K562 (cell line): ENCODE results near the gene TWSG1. TPM values are rescaled to one million over a fixed set of nuclear protein-coding genes. Genes with fewer than 3 reads are reported as not detected.

Experiments used
- ATAC-seq: fragments of 200-7000 bp; cut with Tn5 transposase; 3 replicates; pipeline ENCODE4 v1.9.1; 2020; ENCODE audit warnings: moderate library complexity
- BruUV-seq: library from RNA; stranded (reverse); fragments of 400-500 nt; replicated peaks from 2 replicates; lab custom pipeline; 2021; lab: Mats Ljungman, UMichigan
- CTCF ChIA-PET: fragments of 300-600 bp; formaldehyde crosslinking; extraction: SDS; loops from one replicate; lab custom pipeline; 2021; ENCODE audit warnings: low intra/inter-chr PET ratio; lab: Yijun Ruan, JAX
- POLR2A ChIA-PET: fragments of 300-600, 350-650 bp; sonication (Branson Sonifier 250); formaldehyde crosslinking; extraction: SDS; loops from one replicate; lab custom pipeline; 2021; ENCODE audit warnings: antibody characterized with exemption, inconsistent platforms; lab: Yijun Ruan, JAX
- DNase-seq, 4 experiments: peaks; one replicate each; pipeline versions ENCODE4 v3.0.0 to v3.0.0-alpha.2; 2011 to 2018; ENCODE audit warnings: low spot score in 3 of 4, mixed read lengths in 3 of 4; ENCODE audit errors: extremely low read depth in 1 of 4
- FAIRE-seq: peaks from 2 replicates; lab custom pipeline; 2011; peaks lifted over from hg19 to GRCh38; lab: Jason Lieb, UNC
- H2AFZ ChIP-seq: 2 replicates; pipeline ENCODE4 v1.6.0; 2011; ENCODE audit warnings: low read depth, low read length, control low read depth, inconsistent platforms
- H3K27ac ChIP-seq: fragments of 200-600 bp; 3 replicates; pipeline ENCODE4 v1.8.0; 2011; ENCODE audit warnings: low read depth, mild to moderate bottlenecking, control low read depth, inconsistent platforms, low read length, moderate library complexity, mixed read lengths; ENCODE audit errors: extremely low read depth
- H3K27me3 ChIP-seq, 2 experiments: fragments of 300-600 bp in 1 of 2; 2 replicates in 1 of 2; 3 replicates in 1 of 2; pipeline versions ENCODE4 v1.6.0 to v1.8.0; 2011; ENCODE audit warnings: inconsistent platforms in 2 of 2, low read length in 2 of 2, mild to moderate bottlenecking in 1 of 2, mixed read lengths in 1 of 2, moderate library complexity in 1 of 2; ENCODE audit not compliant: control insufficient read depth in 2 of 2, insufficient read depth in 2 of 2
- H3K36me3 ChIP-seq: fragments of 300-600 bp; 3 replicates; pipeline ENCODE4 v1.8.0; 2011; ENCODE audit warnings: mild to moderate bottlenecking, low read length, inconsistent platforms; ENCODE audit not compliant: control insufficient read depth, insufficient read depth
- H3K4me1 ChIP-seq, 2 experiments: fragments of 200-600 bp in 1 of 2; replicated peaks in 1 of 2; 2 replicates in 1 of 2; 3 replicates in 1 of 2; pipeline versions ENCODE4 v1.5.1 to v1.8.0; 2011; ENCODE audit warnings: inconsistent platforms in 2 of 2, low read length in 2 of 2, mild to moderate bottlenecking in 1 of 2, mixed read lengths in 1 of 2, moderate library complexity in 1 of 2; ENCODE audit not compliant: control insufficient read depth in 2 of 2, insufficient read depth in 2 of 2
- H3K4me2 ChIP-seq: 2 replicates; pipeline ENCODE4 v1.6.1; 2011; ENCODE audit warnings: low read length, control low read depth, inconsistent platforms, mixed read lengths; ENCODE audit not compliant: insufficient read depth
- H3K4me3 ChIP-seq: fragments of 200-600 bp; sonication (generic), shearing (Covaris generic); 2 replicates; pipeline ENCODE4 v1.5.1; 2016; ENCODE audit warnings: control low read depth, inconsistent platforms
- H3K79me2 ChIP-seq: fragments of 200-600 bp; 3 replicates; pipeline ENCODE4 v1.8.0; 2011; ENCODE audit warnings: low read length, inconsistent platforms; ENCODE audit not compliant: control insufficient read depth, insufficient read depth
- H3K9ac ChIP-seq, 2 experiments: 2 replicates each; pipeline versions ENCODE4 v1.6.0 to v1.6.1; 2011; ENCODE audit warnings: low read depth in 2 of 2, low read length in 2 of 2, control low read depth in 1 of 2, inconsistent platforms in 1 of 2, mild to moderate bottlenecking in 1 of 2, mixed read lengths in 1 of 2; ENCODE audit not compliant: insufficient read depth in 1 of 2
- H3K9me1 ChIP-seq: one replicate; pipeline ENCODE4 v1.6.0; 2011; ENCODE audit warnings: inconsistent platforms, mild to moderate bottlenecking, low read length, moderate library complexity; ENCODE audit not compliant: control insufficient read depth, insufficient read depth
- H3K9me3 ChIP-seq: replicated peaks from 2 replicates; pipeline ENCODE4 v1.5.1; 2011; ENCODE audit warnings: low read depth, low read length, inconsistent platforms; ENCODE audit not compliant: control insufficient read depth, insufficient read depth
- H4K20me1 ChIP-seq: replicated peaks from 2 replicates; pipeline ENCODE4 v1.6.1; 2011; ENCODE audit warnings: low read length, inconsistent platforms, mixed read lengths; ENCODE audit not compliant: control insufficient read depth, insufficient read depth
- HNRNPLL ChIP-seq: fragments of 200-400 bp; formaldehyde crosslinking; IDR thresholded peaks from 2 replicates; pipeline ENCODE4 v1.6.1; 2017; ENCODE audit warnings: low read length, low read depth, mild to moderate bottlenecking; ENCODE audit not compliant: poor library complexity, severe bottlenecking
- RAD51 ChIP-seq: fragments of 450-650 bp; IDR thresholded peaks from 2 replicates; pipeline ENCODE4 v1.7.1; 2016; ENCODE audit warnings: low read depth, mild to moderate bottlenecking, borderline replicate concordance
- ZFX ChIP-seq: sonication (generic); formaldehyde crosslinking; IDR thresholded peaks from 2 replicates; pipeline ENCODE4 v1.8.0; 2022; ENCODE audit warnings: mild to moderate bottlenecking, missing genetic modification reagents, moderate library complexity
- WGBS: fragments of 100-300 bp; shearing (Covaris generic); methylation state at CpG from one replicate; pipeline ENCODE4 v1.1.6; 2016; ENCODE audit warnings: low coverage, mixed read lengths; ENCODE audit not compliant: insufficient coverage; ENCODE audit errors: missing lambda C conversion rate; 5-methylcytosine and 5-hydroxymethylcytosine counted together
- in situ Hi-C: fragments of 300-500 bp; cut with MboI; formaldehyde crosslinking; loops from 4 replicates; pipeline ENCODE4 v1.15.0; 2018; ENCODE audit warnings: inconsistent platforms, mixed read lengths
- intact Hi-C: fragments of 100-400 bp; cut with micrococcal nuclease; formaldehyde crosslinking; loops from 2 replicates; pipeline ENCODE4 v1.14.2; 2022
- polyA plus RNA-seq, 8 experiments: library from polyadenylated mRNA; depleted of rRNA in 4 of 8; stranded (reverse) in 5 of 8; unstranded in 3 of 8; fragments of >200 nt; fragmentation: Nextera tagmentation in 2 of 8; fragmentation: Illumina TruSeq in 1 of 8; extraction: Ambion mirVana in 2 of 8; extraction: Trizol in 1 of 8; gene quantifications; 2 replicates each; pipeline versions ENCODE4 v1.2.1 to v1.2.3, GENCODE V29; 2011 to 2014; ENCODE audit warnings: inconsistent platforms in 1 of 8, missing spikeins in 1 of 8
- total RNA-seq, 7 experiments: library from RNA; depleted of rRNA in 6 of 7; stranded (reverse); fragments of >200 nt in 6 of 7; fragmentation: Illumina TruSeq in 2 of 7; extraction: Trizol in 2 of 7; gene quantifications; 2 replicates each; pipeline versions ENCODE4 v1.2.1 to v1.2.3, GENCODE V29; 2011 to 2021; ENCODE audit warnings: low replicate concordance in 1 of 7

TWSG1 gene
- total and polyA plus RNA-seq, 9 of the 15 experiments (the other 6 are each of a cell fraction or from before 2014, with no cell fraction given) = 10.4 to 37.2 (median 25.1) TPM

DNA sequence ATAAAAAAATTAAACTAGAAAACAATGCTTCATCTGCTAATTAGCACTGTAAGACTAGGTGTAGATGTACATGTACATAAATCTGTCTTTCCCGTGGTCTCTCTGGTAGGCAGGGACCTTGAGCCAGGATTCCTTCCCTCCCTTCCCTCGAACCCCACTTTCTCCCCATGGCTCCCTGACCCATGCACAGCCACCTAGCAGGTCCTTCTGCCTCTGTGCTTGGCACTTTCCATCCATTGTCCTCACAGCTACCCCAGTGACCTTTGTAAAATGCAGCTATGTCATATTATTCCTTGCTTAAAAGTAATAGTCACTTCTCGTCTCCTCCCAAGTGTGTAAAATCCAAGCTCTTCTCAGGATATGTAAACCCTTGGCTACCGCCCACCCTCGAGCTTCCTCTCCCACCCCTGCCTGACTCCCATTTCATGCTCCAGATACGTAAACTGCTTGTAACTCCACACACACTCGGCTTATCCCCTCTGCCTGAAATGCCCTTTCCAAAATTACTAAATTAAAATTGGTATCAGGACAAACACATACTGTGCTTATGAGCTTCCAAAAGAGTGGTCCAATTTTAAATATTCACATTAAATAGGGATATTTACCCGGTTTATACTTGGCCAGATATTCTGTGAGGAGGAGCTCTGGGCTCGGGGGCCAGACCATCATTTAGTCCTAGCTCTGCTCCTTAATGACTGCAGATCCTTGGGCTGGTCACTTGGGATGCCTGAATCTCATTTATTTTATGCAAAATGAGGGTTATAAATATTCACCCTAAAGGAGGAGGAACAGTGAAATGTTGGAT, 86.7 kb downstream of the TWSG1 start:
- Histone ChIP-seq H3K4me1 (peaks cover 25 to 26% of the 10 kb centered on the region in 2 experiments), H3K36me3 (no peaks in the 10 kb centered on the region)
- ATAC-seq (no peak; the same call in 2 of the 3 replicates), DNase-seq (no peak)
- in situ Hi-C loops = no loop called here
- TF ChIP-seq RAD51 (no peak), HNRNPLL (peak; percentile 8), ZFX (CRISPR knock-in tag) (0 out of 2 replicates have a peak, but pooled peaks have one; percentile 15)
- TF ChIP-seq, all 486 proteins: peak for 2
- H3K79me2 ChIP-seq = no peaks in the 10 kb centered on the region
- H3K9ac ChIP-seq = no peak overlapping the region; a peak in 2 of 4 replicates
- peaks cover 11% of the 10 kb centered on the region; the same call in 1 of the 2 replicates for H3K9me3 ChIP-seq
- H3K4me2 ChIP-seq = peak overlapping the region; percentile 49
- ChIA-PET CTCF (no interaction called here), POLR2A (interaction anchor here (0.5 to 1.2 kb wide), 4 partner anchors 9 to 28 kb away, joined by 3 read pairs; no protein-coding TSS in a partner anchor)
- H4K20me1 ChIP-seq = no peaks in the 10 kb centered on the region
- no TSS peak for BruUV-seq
- H3K9me1 ChIP-seq = no peaks in the 10 kb centered on the region
- no peak overlapping the region for H3K4me3 ChIP-seq
- peak overlapping the region; percentile 56 for H3K27ac ChIP-seq
- no peak for FAIRE-seq
- WGBS = 54% methylated on average over 9 of the region's 9 CpGs
- peak overlapping the region; percentile 86 for H2AFZ ChIP-seq
- intact Hi-C loops = no loop called here
- H3K27me3 ChIP-seq = no peaks in the 10 kb centered on the region
